ENCODE results near the gene NUAK1. TPM values are rescaled to one million over a fixed set of nuclear protein-coding genes. Genes with fewer than 3 reads are reported as not detected.

The NUAK1 gene
- total RNA-seq, 1 experiment from 2014 or later = 10.1 TPM

DNA sequence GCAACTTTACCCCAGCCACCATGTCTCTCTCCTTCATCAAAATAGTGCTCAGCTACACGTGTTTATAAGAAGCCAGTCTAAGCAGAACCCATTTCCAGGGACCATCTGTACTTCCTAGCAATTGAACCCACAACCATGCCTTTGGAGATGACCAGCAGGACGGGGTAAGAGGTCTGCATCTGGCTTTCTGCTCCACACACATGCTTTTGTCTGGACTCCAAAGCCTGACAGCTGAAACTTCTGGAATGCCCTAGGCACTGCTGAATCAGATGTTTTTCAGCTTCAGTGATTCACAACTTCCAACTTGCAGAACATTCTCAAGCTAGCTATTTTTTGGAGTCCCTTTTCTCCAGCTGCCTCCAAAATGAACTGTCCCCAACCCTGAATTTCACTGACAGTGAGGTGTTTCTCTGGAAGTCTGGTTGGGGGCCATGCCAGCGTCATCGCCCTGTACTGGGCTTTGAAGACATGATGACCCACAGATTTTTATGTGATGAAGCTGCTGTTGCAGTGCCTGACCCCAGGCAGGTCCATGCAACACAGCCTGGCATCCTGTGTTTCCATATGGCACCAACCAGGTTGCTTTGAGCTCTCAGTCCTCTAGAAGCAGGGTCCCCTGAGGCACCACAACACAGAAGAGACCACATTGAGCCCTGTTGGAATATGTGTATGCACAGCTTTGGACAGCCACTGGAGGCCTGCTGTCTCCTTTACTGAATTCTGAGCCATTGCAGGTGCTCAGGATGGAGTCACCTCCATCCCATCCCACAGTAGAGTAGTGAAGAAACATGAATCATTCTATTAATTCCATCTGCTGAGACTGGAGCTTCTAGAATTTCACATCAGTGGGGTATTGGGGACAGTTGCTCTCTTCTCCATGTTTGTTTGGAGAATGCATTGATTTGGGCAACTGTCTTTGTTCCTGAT is 80.2 kb downstream of the NUAK1 start:
- Histone ChIP-seq H3K23ac (ENCODE audit: insufficient read length, low read depth, low read length) (no peak overlapping the region), H4K20me1 (ENCODE audit: control insufficient read depth, insufficient read depth, insufficient read length) (no peaks in the 10 kb centered on the region), H4K8ac (replicated peaks; ENCODE audit: insufficient read length, low read depth, low read length) (no peak overlapping the region), H3K18ac (ENCODE audit: insufficient read length, low read depth, low read length) (no peak overlapping the region), H3K27ac (ENCODE audit: insufficient read length, low read depth, low read length) (no peak overlapping the region), H3K4me1 (ENCODE audit: insufficient read depth, low read length) (peaks cover 5% of the 10 kb centered on the region), H4K91ac (ENCODE audit: insufficient read length, low read depth, low read length) (no peak overlapping the region), H3K79me2 (ENCODE audit: insufficient read depth, low read length) (no peaks in the 10 kb centered on the region), H2BK5ac (ENCODE audit: insufficient read length, low read length) (no peak overlapping the region), H2BK12ac (ENCODE audit: insufficient read length, low read depth, low read length) (no peak overlapping the region), H4K5ac (ENCODE audit: insufficient read length, low read depth, low read length) (no peak overlapping the region), H3K9ac (ENCODE audit: extremely low read depth, insufficient read length, low read length) (no peak overlapping the region), H3K27me3 (ENCODE audit: insufficient read depth, low read length) (no peaks in the 10 kb centered on the region), H2AK5ac (ENCODE audit: insufficient read length, low read length) (no peak overlapping the region), H3T11ph (ENCODE audit: low read length) (no peak overlapping the region), H3K56ac (ENCODE audit: insufficient read length, low read depth, low read length) (no peak overlapping the region), H2BK20ac (ENCODE audit: low read depth, low read length, poor library complexity, severe bottlenecking) (no peak overlapping the region), H3K9me3 (ENCODE audit: control insufficient read depth, low read depth, low read length) (no peaks in the 10 kb centered on the region), H3K4me2 (ENCODE audit: insufficient read depth, insufficient read length, low read length) (no peak overlapping the region), H2BK120ac (ENCODE audit: low read depth, low read length, poor library complexity, severe bottlenecking) (no peak overlapping the region), H2AFZ (ENCODE audit: low read length) (no peak overlapping the region), H2BK15ac (ENCODE audit: low read depth, low read length) (no peak overlapping the region), H3K79me1 (ENCODE audit: insufficient read depth, low read depth, low read length, poor library complexity, severe bottlenecking) (no peaks in the 10 kb centered on the region), H3K4ac (ENCODE audit: low read depth, low read length) (no peak overlapping the region), H3K23me2 (ENCODE audit: insufficient read length, low read depth, low read length, poor library complexity, severe bottlenecking) (no peaks in the 10 kb centered on the region), H3K14ac (ENCODE audit: insufficient read depth, low read length) (no peak overlapping the region)
- no CpG with 5 or more reads among the region's 4 CpGs for WGBS (ENCODE audit: extremely low coverage, insufficient read length, low lambda C conversion rate)
- Mint-ChIP-seq H3K27ac (no peak overlapping the region; a peak in 1 of 7 replicates), H3K9me3 (peaks cover 3 to 7% of the 10 kb centered on the region in 2 experiments; a peak in 3 of 5 replicates), H3K36me3 (ENCODE audit: insufficient read depth in 1 of 3, low read depth in 3 of 3) (peaks cover 0 to 13% (median 0%) of the 10 kb centered on the region in 3 experiments; a peak in 2 of 7 replicates), H3K4me1 (peaks cover 11 to 12% of the 10 kb centered on the region in 2 experiments), H3K4me3 (no peak overlapping the region), H3K27me3 (ENCODE audit: low read depth) (no peaks in the 10 kb centered on the region)
- DNase-seq = no peak
- TF ChIP-seq, protein P1, sequence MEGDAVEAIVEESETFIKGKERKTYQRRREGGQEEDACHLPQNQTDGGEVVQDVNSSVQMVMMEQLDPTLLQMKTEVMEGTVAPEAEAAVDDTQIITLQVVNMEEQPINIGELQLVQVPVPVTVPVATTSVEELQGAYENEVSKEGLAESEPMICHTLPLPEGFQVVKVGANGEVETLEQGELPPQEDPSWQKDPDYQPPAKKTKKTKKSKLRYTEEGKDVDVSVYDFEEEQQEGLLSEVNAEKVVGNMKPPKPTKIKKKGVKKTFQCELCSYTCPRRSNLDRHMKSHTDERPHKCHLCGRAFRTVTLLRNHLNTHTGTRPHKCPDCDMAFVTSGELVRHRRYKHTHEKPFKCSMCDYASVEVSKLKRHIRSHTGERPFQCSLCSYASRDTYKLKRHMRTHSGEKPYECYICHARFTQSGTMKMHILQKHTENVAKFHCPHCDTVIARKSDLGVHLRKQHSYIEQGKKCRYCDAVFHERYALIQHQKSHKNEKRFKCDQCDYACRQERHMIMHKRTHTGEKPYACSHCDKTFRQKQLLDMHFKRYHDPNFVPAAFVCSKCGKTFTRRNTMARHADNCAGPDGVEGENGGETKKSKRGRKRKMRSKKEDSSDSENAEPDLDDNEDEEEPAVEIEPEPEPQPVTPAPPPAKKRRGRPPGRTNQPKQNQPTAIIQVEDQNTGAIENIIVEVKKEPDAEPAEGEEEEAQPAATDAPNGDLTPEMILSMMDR (conservative IDR thresholded peaks at IDR 0.05) = no peak

Data from H9 (cell line).